Left kidney (tissue), 2 donors: ENCODE measurements around the gene ZSWIM8. TPM values are rescaled to one million over a fixed set of nuclear protein-coding genes. Genes with fewer than 3 reads are reported as not detected.
"Not testable (repeated sequence)": the region's sequence is repeated elsewhere in the genome, so short reads cannot be mapped to it uniquely, and the experiment has no call there.

ENCODE experiments used
- DNase-seq: peaks from one replicate; pipeline ENCODE4 v3.0.0-alpha.2; 2013
- polyA plus RNA-seq: library from polyadenylated mRNA; unstranded; fragments of 120-200 nt; gene quantifications from one replicate; pipeline ENCODE4 v1.2.1, GENCODE V29; 2013; ENCODE audit not compliant: insufficient read length

ZSWIM8 gene
- polyA plus RNA-seq, 1 donor, result 116 TPM

GRCh38 chr10:73771722-73772280, 13.6 kb upstream of the ZSWIM8 start:
- peak; percentile 87 for DNase-seq

DNA sequence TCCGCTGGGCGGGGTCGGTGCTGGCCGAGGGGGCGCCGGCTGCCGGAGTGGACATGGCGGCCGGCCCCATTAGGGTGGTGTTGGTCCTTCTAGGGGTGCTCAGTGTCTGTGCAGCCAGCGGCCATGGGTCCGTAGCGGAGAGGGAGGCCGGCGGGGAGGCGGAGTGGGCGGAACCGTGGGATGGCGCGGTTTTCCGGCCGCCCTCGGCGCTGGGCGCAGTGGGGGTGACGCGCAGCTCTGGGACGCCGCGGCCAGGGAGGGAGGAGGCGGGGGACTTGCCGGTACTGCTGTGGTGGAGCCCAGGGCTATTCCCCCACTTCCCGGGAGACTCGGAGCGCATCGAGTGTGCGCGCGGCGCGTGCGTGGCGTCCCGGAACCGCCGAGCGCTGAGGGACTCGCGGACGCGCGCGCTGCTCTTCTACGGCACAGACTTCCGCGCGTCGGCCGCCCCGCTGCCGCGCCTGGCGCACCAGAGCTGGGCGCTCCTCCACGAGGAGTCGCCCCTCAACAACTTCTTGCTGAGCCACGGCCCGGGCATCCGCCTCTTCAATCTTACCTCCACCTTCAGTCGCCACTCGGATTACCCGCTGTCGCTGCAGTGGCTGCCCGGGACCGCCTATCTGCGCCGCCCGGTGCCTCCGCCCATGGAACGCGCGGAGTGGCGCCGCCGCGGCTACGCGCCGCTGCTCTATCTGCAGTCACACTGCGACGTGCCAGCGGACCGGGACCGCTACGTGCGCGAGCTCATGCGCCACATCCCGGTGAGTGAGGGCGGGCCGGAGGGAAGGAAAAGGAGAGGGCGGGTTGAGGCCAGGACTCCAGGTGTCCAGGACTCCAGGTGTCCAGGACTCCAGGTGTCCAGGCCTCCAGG, 12.9 kb upstream of the ZSWIM8 start:
- DNase-seq, result peak; percentile 64

GRCh38 chr10:73773152-73773879, 12.1 kb upstream of the ZSWIM8 start:
- no peak for DNase-seq

- DNase-seq, result no peak
These were observed 10.8 kb upstream of the ZSWIM8 start for GRCh38 chr10:73774637-73775036.

DNA sequence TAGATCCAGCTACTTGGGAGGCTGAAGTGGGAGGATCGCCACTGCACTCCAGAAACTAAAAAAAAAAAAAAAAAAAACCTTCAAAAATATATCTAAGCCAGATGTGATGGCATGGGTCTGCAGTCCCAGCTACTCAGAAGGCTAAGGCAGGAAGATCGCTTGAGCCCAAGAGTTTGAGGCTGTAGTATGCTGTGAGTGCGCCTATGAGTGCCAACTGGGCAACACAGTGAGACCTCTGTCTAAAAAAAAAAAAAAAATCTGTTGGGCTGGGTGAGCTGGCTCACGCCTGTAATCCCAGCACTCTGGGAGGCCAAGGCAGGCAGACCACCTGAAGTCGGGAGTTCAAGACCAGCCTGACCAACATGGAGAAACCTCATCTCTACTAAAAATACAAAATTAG, 6.4 kb upstream of the ZSWIM8 start:
- no peak for DNase-seq

GRCh38 chr10:73779539-73780197, 5.7 kb upstream of the ZSWIM8 start:
- DNase-seq, result no peak

GRCh38 chr10:73780301-73780700, 5.1 kb upstream of the ZSWIM8 start:
- no peak for DNase-seq

- DNase-seq, result no peak
These were observed 4.4 kb upstream of the ZSWIM8 start for GRCh38 chr10:73780966-73781365.

GRCh38 chr10:73781548-73781878, 3.9 kb upstream of the ZSWIM8 start:
- DNase-seq, result no peak

- peak; percentile 91 for DNase-seq
These were observed 3.3 kb upstream of the ZSWIM8 start, which contains the start of gene CHCHD1 for GRCh38 chr10:73781879-73782748. TSS of gene CHCHD1 (plus strand) at chr10:73782048. CDS start at chr10:73782076, 28 bp downstream.

GRCh38 chr10:73782749-73783085, 2.7 kb upstream of the ZSWIM8 start:
- no peak for DNase-seq

GRCh38 chr10:73785721-73786511, 510 bp downstream of the ZSWIM8 start:
- no peak for DNase-seq

DNA sequence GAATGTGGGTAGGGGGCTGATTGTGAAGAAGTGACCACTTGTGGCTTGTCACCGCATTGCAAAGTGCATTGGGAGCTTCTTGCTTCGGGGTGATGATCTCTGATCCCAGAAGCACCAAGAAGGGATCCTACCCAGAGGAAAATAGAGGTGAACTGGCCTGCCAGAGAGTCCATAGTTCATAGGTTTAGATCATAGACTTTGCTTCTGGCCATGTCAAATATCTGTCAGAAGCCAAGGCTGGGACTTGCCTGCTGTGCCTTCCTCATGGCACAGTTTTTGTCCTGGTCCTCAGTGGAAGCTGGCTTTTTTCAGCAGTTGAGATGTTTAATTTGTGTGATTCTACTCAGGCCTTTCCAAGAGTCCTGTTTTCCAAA, 1.1 kb downstream of the ZSWIM8 start:
- DNase-seq, result no peak

GRCh38 chr10:73787031-73787800, 1.8 kb downstream of the ZSWIM8 start:
- DNase-seq, result not testable (repeated sequence)

- no peak for DNase-seq
These were observed 3.7 kb downstream of the ZSWIM8 start for GRCh38 chr10:73788864-73789658.

GRCh38 chr10:73789659-73790055, 4.3 kb downstream of the ZSWIM8 start:
- DNase-seq, result no peak

DNA sequence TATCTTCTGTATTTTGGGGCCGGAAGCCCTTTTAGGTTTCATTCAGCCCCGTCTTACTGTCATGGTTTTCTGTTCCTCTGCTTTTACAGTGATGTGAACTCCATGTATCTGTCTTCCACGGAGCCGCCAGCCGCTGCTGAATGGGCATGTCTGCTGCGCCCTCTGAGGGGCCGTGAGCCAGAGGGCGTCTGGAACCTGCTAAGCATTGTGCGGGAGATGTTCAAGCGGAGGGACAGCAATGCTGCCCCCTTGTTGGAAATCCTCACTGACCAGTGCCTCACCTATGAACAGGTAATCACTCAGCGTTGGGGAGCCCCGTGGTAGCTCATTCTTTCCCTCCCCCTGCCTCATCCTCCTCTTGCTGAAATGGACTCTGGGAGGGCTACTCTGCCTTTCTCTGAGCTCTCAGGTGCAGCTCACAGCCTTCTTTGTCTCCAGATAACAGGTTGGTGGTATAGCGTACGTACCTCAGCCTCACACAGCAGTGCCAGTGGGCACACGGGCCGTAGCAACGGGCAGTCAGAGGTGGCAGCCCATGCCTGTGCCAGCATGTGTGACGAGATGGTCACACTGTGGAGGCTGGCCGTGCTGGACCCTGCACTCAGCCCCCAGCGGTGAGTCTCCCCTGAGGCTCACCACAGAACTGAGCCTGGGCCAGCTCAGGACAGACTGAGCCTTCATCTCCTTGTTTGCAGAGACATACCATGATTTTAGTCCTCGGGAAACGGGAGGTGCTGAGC, 5.7 kb downstream of the ZSWIM8 start:
- DNase-seq, result no peak

DNA sequence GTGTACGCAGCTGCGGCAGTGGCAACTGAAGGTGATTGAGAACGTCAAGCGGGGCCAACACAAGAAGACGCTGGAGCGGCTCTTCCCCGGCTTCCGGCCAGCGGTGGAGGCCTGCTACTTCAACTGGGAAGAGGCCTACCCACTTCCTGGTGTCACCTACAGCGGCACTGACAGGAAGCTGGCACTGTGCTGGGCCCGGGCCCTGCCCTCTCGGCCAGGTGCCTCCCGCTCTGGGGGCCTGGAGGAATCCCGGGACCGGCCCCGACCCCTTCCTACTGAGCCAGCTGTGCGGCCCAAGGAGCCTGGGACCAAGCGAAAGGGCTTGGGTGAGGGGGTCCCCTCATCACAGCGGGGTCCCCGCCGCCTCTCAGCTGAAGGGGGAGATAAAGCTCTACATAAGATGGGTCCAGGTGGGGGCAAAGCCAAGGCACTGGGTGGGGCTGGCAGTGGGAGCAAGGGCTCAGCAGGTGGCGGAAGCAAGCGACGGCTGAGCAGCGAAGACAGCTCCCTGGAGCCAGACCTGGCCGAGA, 6.5 kb downstream of the ZSWIM8 start:
- DNase-seq, result no peak
